Epithelial cell of esophagus (primary cell): ENCODE results near the gene RPL31.

Experiments
- DNase-seq: peaks from one replicate; pipeline ENCODE4 v3.0.0; 2010; ENCODE audit warnings: low read depth
- H3K4me3 ChIP-seq: 2 replicates; pipeline ENCODE4 v1.5.1; 2011; ENCODE audit warnings: mild to moderate bottlenecking, low read length, control low read depth
- CTCF ChIP-seq: IDR thresholded peaks from 2 replicates; pipeline ENCODE4 v1.5.1; 2011; ENCODE audit warnings: low read depth, mild to moderate bottlenecking, low read length, control low read depth, inconsistent platforms; ENCODE audit not compliant: insufficient read depth; ENCODE audit errors: missing control alignments

RPL31 gene

GRCh38 chr2:100974712-100975520 is 27.2 kb upstream of the RPL31 start:
- TF ChIP-seq CTCF = no peak
- DNase-seq = no peak
- H3K4me3 ChIP-seq = no peak overlapping the region

GRCh38 chr2:100975521-100975785 is 26.6 kb upstream of the RPL31 start:
- no peak overlapping the region for H3K4me3 ChIP-seq
- no peak for DNase-seq
- TF ChIP-seq CTCF = no peak

GRCh38 chr2:100976061-100976460 is 26.0 kb upstream of the RPL31 start:
- DNase-seq = no peak
- H3K4me3 ChIP-seq = no peak overlapping the region

GRCh38 chr2:100976645-100977391 is 25.3 kb upstream of the RPL31 start:
- TF ChIP-seq CTCF = no peak
- peak; percentile 9 for DNase-seq
- no peak overlapping the region for H3K4me3 ChIP-seq

More at GRCh38 chr2:100976061-100976460, 26.0 kb upstream of the RPL31 start:
- no peak for TF ChIP-seq CTCF

- no peak for DNase-seq
- TF ChIP-seq CTCF = no peak
- no peak overlapping the region for H3K4me3 ChIP-seq
Measured at GRCh38 chr2:100977511-100977910, 24.6 kb upstream of the RPL31 start.

- no peak overlapping the region for H3K4me3 ChIP-seq
- DNase-seq = no peak
- no peak for TF ChIP-seq CTCF
Measured at GRCh38 chr2:100978582-100979191, 23.4 kb upstream of the RPL31 start.
